Putamen (tissue), 1 donor: ENCODE data around the gene WDR81.

Experiments used
- DNase-seq: peaks from one replicate; pipeline ENCODE4 v3.0.0-alpha.2; 2016; ENCODE audit warnings: low spot score

The WDR81 gene

DNA sequence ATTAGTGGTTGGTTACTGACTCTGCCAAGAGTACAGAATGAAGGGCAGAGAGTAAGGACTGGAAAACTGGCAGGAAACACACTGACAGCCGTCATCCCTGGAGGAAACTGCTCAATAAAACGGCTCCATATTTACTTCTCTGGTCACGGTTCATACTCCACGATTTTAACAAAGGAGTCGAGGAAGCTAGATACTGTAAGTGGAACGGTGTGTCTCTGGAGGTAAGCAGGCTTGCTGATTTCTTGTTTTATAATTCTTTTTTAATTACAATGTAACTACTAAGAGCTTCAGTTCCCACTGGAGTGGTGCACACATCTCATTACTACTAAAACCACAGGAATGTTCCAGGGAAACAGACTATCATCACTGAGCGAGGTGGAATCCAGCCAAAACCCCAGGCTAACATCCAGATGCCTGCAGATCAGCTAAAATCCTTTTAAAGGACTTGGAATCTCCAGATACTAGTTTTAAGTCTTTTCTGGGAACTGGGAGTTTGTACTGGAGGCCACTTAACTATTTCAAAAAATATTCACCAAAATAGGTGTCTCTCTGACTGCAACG, 55.1 kb downstream of the WDR81 start:
- DNase-seq = no peak

DNA sequence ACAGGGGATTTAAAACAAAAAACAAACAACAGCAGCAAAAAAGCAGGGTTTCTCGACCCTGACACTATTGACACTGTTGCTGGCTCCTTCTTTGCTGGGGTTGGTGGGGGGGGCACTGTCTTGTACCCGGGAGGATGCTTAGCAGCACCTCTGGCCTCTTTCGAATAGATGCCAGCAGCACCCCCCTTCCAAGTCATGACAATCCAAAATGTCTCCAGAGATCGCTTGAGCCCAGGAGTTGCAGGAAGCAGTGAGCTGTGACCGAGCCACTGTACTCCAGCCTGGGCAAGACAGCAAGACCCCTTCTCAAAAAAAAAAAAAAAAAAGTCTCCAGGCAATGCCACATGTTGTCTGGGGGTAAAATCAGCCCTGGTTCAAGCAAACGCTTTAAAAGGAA, 57.7 kb downstream of the WDR81 start:
- no peak for DNase-seq

- no peak for DNase-seq
Measured at GRCh38 chr17:1783271-1783670, 58.8 kb downstream of the WDR81 start.

DNA sequence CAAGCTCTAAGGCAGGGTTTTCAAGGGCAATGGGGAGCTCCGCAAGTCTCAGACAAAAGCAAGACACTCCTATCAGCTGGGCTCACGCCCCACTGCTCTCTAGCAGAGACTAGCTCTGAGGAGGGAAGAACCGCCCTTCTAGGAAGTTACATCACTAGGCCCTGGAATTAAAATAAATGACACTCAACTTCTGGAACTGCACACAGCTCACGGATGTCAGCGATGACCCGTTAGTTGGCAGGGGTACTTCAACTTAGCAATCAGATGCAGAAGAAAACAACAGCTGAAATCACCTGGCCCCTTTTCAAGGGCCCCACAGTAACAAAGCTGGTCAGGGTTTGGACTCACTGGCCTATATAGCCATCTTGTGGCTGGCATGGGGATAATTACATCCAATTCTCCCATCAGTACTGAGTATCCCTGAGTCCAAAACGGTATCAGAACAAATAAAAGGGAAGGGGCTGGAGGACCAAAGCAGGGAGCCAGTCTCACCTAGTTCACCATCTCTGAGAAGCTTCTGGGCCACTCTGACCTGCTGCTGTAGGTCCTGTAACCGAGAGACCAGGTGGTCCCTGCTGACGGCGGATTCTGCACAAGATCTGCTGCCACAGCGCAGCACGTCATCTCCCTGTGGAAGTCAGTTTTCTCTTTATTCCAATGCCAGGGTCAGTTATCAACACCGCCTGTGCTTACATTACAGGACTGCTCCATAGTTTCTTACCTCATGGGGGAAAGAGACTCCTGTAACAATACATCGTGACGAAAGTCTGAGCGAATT, 59.5 kb downstream of the WDR81 start:
- DNase-seq = no peak

DNA sequence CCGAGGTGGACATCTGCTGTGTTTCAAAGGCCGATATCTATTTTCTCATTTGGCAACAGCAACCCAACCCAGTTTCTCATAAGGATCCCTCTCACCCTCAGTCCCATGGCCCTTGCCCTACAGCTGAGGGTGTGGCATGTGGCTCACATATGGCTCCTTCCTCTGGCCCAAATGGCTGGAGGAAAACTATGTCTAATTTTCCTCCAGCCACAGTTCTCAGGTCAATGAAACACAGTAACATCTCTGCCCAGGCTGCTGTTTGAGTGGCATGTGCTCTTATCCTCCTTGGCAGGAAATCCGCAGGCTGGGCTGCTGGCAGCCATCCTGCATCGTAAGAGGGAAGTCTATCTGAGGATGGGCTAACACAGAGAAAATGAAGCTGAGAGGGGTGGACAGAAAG, 61.4 kb downstream of the WDR81 start:
- DNase-seq = no peak

GRCh38 chr17:1786708-1787107, 62.2 kb downstream of the WDR81 start:
- DNase-seq = no peak

- no peak for DNase-seq
Measured at GRCh38 chr17:1787301-1787902, 62.9 kb downstream of the WDR81 start.
